GDM1 (cell line): ENCODE results near the gene AK5.

ENCODE experiments used
- DNase-seq: peaks from one replicate; lab custom pipeline; 2025; lab: John Stamatoyannopoulos, UW

AK5 gene

GRCh38 chr1:77446841-77447555 lies 165.2 kb downstream of the AK5 start:
- DNase-seq: no peak

DNA sequence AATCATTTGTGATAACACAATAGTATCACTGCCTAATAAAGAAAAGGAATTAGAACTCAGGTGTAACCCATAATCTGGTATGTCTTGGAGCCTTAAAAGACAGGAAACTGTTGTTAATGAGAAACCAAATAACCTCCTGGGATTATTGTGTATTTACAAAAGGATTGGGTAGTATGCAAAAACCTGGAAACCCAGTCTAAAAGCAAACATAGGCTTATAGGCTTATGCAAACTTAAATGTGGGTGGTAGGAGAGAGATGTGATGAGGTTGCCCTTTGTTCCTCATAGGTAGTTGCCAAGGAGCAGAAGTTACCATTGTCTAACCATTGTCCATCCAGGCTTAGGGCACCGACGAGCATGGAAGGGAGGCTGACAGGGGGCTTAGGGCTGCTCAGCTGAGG lies 165.8 kb downstream of the AK5 start:
- DNase-seq: no peak

DNA sequence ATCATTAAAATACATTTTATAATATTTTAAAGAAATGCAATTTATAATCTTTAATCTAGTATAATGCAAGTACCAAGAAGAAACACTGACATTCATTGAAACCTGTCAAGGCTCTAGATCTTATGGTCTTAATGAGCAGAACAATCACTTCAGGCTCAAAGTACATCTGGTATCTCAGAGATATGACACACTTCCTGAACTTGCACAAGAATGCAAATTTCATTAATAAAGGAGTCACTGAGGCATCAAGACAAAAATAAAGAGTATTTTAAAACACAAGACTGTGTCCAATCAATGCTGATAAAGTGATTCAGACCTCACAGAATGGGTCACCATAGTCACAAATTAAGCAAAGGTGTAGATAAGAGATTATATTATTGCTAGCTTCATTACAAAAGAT lies 178.1 kb downstream of the AK5 start:
- no peak for DNase-seq

- no peak for DNase-seq
These were observed 179.9 kb downstream of the AK5 start for GRCh38 chr1:77461691-77462090.

DNA sequence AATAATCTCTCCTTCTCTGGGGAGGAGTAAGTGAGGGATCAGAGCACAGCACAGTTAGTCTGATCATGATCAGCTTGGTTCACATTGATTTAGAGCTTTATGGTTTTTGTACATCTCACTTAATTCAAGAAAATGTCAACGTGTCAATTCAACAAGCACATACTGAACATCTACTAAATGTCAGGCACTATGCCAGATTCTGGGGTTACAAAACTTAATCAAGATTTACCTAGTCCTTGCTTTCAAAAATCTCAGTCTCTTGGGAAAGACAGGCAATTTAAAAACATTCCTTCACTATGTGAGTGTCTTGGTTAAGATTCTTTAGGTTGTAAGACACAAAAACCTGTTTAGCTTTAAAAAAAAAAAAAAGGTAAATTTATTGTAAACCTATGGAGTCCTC lies 181.4 kb downstream of the AK5 start:
- no peak for DNase-seq

DNA sequence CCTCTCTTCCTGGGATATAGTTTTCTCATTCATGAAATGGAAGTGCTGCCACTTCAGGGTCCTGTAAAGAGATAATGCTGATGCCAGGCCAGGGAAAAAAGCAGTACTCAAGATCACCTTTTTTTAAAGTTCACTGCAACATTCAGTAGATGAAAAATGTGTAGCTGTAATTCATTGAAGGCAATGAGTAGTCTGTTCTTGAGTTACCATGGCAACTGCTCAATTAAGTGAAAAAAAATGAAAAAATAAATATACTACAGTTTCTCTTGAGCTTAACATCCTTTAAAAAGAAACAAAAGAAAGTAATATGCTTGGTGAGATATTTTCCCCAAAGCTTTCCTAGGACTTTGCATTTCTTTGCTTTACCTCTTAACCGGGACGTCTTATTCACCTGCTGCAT lies 183.3 kb downstream of the AK5 start:
- no peak for DNase-seq

- no peak for DNase-seq
These were observed 184.1 kb downstream of the AK5 start for GRCh38 chr1:77465922-77466321.

DNA sequence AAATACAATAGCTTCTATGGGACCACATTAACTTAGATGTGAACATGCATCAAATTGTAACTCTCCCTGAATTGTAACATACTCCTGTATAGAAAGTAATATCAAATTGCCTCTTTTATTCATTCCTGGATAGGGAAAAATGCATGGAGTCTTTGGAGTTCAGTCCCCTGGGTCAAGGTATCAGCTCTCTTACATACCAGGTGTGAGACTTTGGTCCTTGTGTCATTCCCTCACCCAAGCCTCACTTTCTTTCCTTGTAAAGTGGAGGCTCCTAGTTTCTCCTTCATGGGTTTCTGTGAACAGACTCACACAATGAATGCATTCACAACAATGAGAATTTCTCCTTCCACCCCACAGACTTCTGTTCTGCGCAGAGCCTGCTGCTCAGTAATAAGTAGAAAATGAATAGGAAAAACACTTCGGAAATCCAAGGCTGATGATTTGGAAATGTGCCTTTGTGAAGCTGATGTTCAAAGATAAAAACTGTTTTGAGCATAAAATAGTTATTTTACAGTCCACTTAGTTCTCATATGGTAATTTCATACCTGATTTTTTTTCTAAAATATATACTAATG lies 185.3 kb downstream of the AK5 start:
- DNase-seq: no peak

- no peak for DNase-seq
These were observed 185.9 kb downstream of the AK5 start for GRCh38 chr1:77467741-77468140.

DNA sequence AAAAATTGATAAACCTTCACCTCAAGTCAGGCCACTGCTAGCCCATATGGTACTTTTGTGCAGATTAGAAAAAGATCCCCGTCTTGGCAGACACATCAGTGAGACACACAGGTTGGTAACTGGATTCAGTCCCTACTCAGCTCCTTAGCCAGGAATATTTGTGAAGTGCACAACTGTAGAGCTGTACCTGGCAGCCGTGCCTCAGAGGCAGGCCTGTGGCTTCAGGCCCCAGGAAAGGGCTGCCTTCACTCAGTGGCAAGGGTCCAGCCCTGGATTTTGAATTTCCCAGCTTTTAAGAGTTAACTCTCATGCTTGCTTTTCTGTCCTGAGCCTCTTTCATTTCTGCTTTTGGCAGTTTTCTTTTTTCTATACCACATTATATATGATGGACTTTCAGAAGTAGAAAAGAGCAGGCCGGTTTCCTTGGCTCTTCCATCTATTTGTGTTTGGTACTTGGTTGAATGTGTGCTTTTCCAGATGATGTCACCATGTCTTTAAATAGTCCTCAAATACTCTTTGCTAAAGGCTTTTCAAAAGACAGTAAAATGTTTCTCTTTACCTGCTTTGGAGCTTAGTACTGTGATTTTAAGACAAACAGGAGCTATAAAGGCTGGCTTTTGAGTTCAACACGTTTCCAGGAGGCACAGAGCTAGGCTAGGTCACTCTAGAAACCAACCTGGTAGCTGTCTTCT lies 186.6 kb downstream of the AK5 start:
- no peak for DNase-seq

GRCh38 chr1:77468949-77469710 lies 187.3 kb downstream of the AK5 start:
- no peak for DNase-seq

DNA sequence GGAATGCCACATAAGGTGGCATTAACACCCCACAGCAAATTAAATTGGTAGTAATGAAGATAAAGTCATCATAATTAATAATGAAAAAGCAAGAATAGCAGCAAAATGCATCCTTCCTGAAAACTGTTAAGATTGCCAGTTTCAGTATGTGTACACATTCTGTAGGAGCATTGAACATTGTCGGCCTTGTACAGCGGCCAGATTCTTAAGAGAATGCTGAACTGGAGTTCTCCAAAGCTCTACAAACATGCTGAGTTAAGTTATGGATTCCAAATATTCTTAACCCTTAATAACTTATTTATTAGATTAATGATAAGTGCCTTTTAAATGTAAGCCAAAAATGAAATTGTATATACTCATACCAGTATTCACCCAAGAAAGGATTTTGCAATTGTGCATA lies 189.9 kb downstream of the AK5 start:
- no peak for DNase-seq

- DNase-seq: no peak
These were observed 191.9 kb downstream of the AK5 start for GRCh38 chr1:77473690-77474089.

GRCh38 chr1:77475641-77476040 lies 193.8 kb downstream of the AK5 start:
- no peak for DNase-seq

GRCh38 chr1:77476475-77476874 lies 194.7 kb downstream of the AK5 start:
- no peak for DNase-seq

DNA sequence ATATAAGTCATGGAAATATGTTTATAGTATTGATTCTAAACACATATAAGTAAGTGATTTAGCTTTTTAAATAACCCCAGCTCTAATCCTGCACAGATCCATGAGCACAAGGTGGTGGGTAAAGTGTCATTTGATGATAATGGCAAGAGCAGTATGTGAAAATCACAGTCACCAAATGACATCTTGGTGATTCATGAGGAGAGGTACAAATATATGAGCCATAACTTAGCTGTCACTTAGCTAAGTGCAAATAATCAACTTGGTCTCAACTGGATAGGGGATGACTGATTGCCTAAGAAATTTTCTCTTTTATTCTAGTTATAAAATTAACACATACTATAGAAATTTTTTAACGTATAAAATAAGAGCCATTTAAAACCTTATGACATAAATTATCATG lies 202.5 kb downstream of the AK5 start:
- DNase-seq: no peak

DNA sequence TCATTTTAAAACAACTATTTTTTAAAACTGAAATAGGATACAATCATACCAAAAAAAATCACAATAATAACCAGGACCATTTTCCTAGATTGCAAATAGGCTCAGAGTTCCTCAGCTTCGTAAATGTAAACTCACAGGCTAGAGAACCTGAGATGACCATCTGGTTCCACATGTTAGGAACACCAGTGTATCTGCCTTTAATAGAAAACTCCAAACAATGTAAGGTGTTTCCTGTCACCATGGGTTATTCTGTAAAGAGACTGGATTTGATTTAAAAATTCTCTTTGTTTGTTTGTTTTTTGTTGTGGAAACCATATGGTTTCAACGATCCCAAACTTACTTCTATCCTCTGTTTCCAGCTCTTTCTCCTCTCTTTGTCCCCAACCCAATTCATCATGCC lies 203.1 kb downstream of the AK5 start:
- no peak for DNase-seq

DNA sequence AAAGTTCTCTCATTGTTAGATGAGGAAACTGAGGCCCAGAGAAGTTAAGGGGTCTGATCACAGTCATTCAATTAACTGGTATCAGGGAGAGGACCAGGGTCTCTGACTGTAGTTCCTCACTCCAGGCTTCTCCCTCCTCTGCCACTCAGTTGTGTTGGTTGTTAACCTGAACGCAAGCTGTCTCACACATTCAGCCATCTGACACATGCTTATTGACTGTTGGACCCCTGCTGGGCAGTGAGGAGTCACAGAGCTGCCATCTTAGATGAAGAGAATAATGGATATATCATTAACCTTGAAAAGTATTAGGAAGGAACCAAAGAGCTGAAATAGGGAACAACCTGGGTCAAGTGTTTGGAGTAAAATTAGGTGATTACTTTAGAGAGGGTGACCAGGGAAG lies 205.8 kb downstream of the AK5 start:
- no peak for DNase-seq

DNA sequence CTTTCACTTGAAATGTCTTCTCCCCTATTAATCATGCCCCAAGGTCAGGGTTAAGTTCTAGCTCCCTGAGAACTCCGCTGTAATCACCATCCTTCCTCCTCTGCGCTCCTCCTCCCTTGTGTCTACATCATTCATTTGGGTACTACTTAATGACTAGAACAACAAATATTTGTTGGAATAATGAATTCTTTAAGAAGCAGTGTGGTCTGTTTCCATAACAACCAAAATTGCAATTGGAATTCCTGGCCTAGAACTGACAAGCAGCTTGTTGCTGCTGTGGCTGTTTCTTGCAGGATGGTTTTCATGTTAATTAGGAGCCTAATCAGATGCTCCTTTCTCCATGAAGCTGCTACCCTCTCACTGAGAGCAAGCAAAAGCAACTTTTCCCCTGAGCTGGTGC lies 208.1 kb downstream of the AK5 start:
- DNase-seq: no peak

- DNase-seq: no peak
These were observed 212.2 kb downstream of the AK5 start for GRCh38 chr1:77494026-77494425.

GRCh38 chr1:77498918-77499317 lies 217.1 kb downstream of the AK5 start:
- no peak for DNase-seq

GRCh38 chr1:77499466-77499865 lies 217.6 kb downstream of the AK5 start:
- DNase-seq: no peak

- DNase-seq: peak; percentile 62
These were observed 223.2 kb downstream of the AK5 start for GRCh38 chr1:77504986-77505385.
